Astrocyte (in vitro differentiated cells and primary cell): ENCODE data around the gene CLEC2D. TPM values are rescaled to one million over a fixed set of nuclear protein-coding genes. Genes with fewer than 3 reads are reported as not detected.

ENCODE experiments used
- DNase-seq: peaks from one replicate; pipeline ENCODE4 v3.0.0-alpha.2; 2010; ENCODE audit warnings: low read depth
- FAIRE-seq: peaks from 2 replicates; lab custom pipeline; 2011; peaks lifted over from hg19 to GRCh38; lab: Jason Lieb, UNC
- H2AFZ ChIP-seq: 2 replicates; pipeline ENCODE4 v1.6.0; 2012; ENCODE audit warnings: low read depth, low read length, inconsistent platforms
- H3K27ac ChIP-seq: 2 replicates; pipeline ENCODE4 v1.5.1; 2011; ENCODE audit warnings: low read depth, low read length, inconsistent platforms
- H3K27me3 ChIP-seq: 2 replicates; pipeline ENCODE4 v1.6.0; 2011; ENCODE audit warnings: low read length, inconsistent platforms; ENCODE audit not compliant: insufficient read depth
- H3K36me3 ChIP-seq: 2 replicates; pipeline ENCODE4 v1.5.1; 2011; ENCODE audit warnings: low read length, inconsistent platforms; ENCODE audit not compliant: insufficient read depth
- H3K4me1 ChIP-seq: 2 replicates; pipeline ENCODE4 v1.5.1; 2011; ENCODE audit warnings: low read length, inconsistent platforms; ENCODE audit not compliant: insufficient read depth
- H3K4me2 ChIP-seq: 2 replicates; pipeline ENCODE4 v1.6.0; 2012; ENCODE audit warnings: low read length, inconsistent platforms
- H3K4me3 ChIP-seq: 2 replicates; pipeline ENCODE4 v1.5.1; 2011; ENCODE audit warnings: low read depth, mild to moderate bottlenecking, low read length, inconsistent platforms; ENCODE audit not compliant: insufficient read depth
- H3K79me2 ChIP-seq: 2 replicates; pipeline ENCODE4 v1.6.0; 2012; ENCODE audit warnings: mild to moderate bottlenecking, low read length, inconsistent platforms; ENCODE audit not compliant: insufficient read depth
- H3K9ac ChIP-seq: 2 replicates; pipeline ENCODE4 v1.6.0; 2012; ENCODE audit warnings: mild to moderate bottlenecking, low read length, inconsistent platforms
- H3K9me3 ChIP-seq: 2 replicates; pipeline ENCODE4 v1.5.1; 2012; ENCODE audit warnings: low read depth, mild to moderate bottlenecking, low read length, inconsistent platforms; ENCODE audit not compliant: insufficient read depth
- H4K20me1 ChIP-seq: 2 replicates; pipeline ENCODE4 v1.6.0; 2012; ENCODE audit warnings: low read length, inconsistent platforms; ENCODE audit not compliant: insufficient read depth
- H3K27ac Mint-ChIP-seq: one replicate; pipeline ENCODE4 v1.8.0; 2021; ENCODE audit warnings: mild to moderate bottlenecking, mixed read lengths; ENCODE audit not compliant: unreplicated experiment
- H3K27me3 Mint-ChIP-seq: one replicate; pipeline ENCODE4 v1.8.0; 2021; ENCODE audit warnings: low read depth, mixed read lengths; ENCODE audit not compliant: unreplicated experiment
- H3K36me3 Mint-ChIP-seq: one replicate; pipeline ENCODE4 v1.8.0; 2021; ENCODE audit warnings: low read depth, mixed read lengths; ENCODE audit not compliant: unreplicated experiment
- H3K4me1 Mint-ChIP-seq: one replicate; pipeline ENCODE4 v1.8.0; 2021; ENCODE audit warnings: low read depth, mixed read lengths; ENCODE audit not compliant: unreplicated experiment
- H3K4me3 Mint-ChIP-seq: one replicate; pipeline ENCODE4 v1.8.0; 2021; ENCODE audit warnings: mild to moderate bottlenecking, moderate library complexity, mixed read lengths; ENCODE audit not compliant: unreplicated experiment
- H3K9me3 Mint-ChIP-seq: one replicate; pipeline ENCODE4 v1.8.0; 2021; ENCODE audit warnings: mild to moderate bottlenecking, mixed read lengths; ENCODE audit not compliant: unreplicated experiment
- CTCF ChIP-seq: IDR thresholded peaks from 2 replicates; pipeline ENCODE4 v1.5.1; 2011; ENCODE audit warnings: low read depth, mild to moderate bottlenecking, inconsistent platforms, low read length, moderate library complexity; ENCODE audit not compliant: insufficient read depth
- EZH2 ChIP-seq: IDR thresholded peaks from 2 replicates; pipeline ENCODE4 v1.6.1; 2012; ENCODE audit warnings: mild to moderate bottlenecking, low read length, inconsistent platforms; ENCODE audit not compliant: insufficient read depth
- total RNA-seq: library from RNA; stranded (reverse); gene quantifications from 2 replicates; pipeline ENCODE4 v1.2.1, GENCODE V29; 2021

The CLEC2D gene
- total RNA-seq, 1 donor from 2014 or later, result 4.7 TPM

DNA sequence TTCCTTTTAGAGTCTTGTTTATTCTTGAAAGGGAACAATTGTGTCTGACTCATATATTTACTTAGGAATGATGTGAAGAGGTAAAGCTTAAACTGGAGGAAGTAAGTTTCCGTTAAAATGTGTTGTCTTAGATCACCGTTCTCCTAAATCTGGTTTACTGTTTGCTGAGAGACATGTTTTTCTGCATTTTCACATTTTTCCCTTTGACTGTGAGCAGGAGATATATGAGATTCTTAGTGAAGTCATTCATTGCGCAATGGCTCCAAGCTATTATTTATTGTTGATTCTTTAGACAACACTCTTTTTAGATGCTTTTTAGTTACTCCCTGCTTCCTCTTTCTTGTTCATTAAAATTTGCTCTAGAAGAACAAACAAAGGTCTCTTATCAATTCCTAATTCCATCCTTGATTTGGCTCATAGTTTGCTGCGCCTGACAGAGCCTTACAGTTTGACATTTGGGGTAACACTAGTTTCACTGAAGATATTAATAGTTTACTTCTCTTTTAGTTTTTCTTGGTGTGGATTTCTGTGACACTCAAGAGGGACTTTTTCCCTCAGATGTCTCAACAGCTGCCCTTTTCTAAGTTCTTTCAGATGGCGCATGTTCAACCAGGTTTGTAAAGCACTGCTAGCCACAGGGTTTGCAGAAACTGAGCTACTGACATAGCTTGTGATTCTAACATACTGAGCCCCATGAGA, 52.0 kb downstream of the CLEC2D start:
- no peaks in the 10 kb centered on the region for H3K79me2 ChIP-seq
- H3K9me3 ChIP-seq, result no peaks in the 10 kb centered on the region
- no peaks in the 10 kb centered on the region for H3K27me3 Mint-ChIP-seq
- TF ChIP-seq CTCF (no peak), EZH2 (no peak)
- no peak for DNase-seq
- H3K9me3 Mint-ChIP-seq, result peaks cover 4% of the 10 kb centered on the region
- H3K4me1 Mint-ChIP-seq, result no peaks in the 10 kb centered on the region
- H3K36me3 Mint-ChIP-seq, result no peaks in the 10 kb centered on the region
- H3K27me3 ChIP-seq, result no peaks in the 10 kb centered on the region
- H2AFZ ChIP-seq, result no peak overlapping the region
- H3K4me1 ChIP-seq, result no peaks in the 10 kb centered on the region
- no peak overlapping the region for H3K4me3 Mint-ChIP-seq
- no peak overlapping the region for H3K27ac Mint-ChIP-seq
- no peak overlapping the region for H3K9ac ChIP-seq
- FAIRE-seq, result no peak
- H3K36me3 ChIP-seq, result no peaks in the 10 kb centered on the region
- no peaks in the 10 kb centered on the region for H4K20me1 ChIP-seq
- no peak overlapping the region for H3K27ac ChIP-seq
- no peak overlapping the region for H3K4me2 ChIP-seq
- H3K4me3 ChIP-seq, result no peak overlapping the region

DNA sequence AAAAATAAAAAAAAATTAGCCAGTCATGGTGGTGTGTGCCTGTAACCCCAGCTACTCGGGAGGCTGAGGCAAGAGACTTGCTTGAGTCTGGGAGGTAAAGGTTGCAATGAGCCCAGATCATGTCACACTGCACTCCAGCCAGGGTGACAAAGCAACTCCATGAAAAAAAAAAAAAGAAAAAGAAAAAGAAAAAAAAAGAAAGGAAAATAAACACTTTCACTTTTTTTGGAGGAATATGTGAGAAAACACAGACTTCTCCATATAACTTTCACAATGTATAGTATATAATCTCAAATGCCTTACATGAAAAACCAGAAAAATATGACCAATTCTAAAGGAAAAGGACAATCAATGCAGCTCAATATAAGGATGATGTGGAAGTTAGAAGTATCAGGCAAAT, 54.5 kb downstream of the CLEC2D start:
- Histone ChIP-seq H3K36me3 (no peaks in the 10 kb centered on the region), H3K9me3 (no peaks in the 10 kb centered on the region), H3K4me1 (no peaks in the 10 kb centered on the region), H2AFZ (no peak overlapping the region), H3K9ac (no peak overlapping the region), H3K27me3 (no peaks in the 10 kb centered on the region), H4K20me1 (no peaks in the 10 kb centered on the region), H3K4me2 (no peak overlapping the region), H3K27ac (no peak overlapping the region), H3K79me2 (no peaks in the 10 kb centered on the region), H3K4me3 (no peak overlapping the region)
- FAIRE-seq (no peak), DNase-seq (no peak)
- TF ChIP-seq CTCF, result no peak
- no peak for TF ChIP-seq EZH2
- Mint-ChIP-seq H3K4me1 (no peaks in the 10 kb centered on the region), H3K9me3 (no peaks in the 10 kb centered on the region), H3K27ac (no peak overlapping the region), H3K36me3 (no peaks in the 10 kb centered on the region), H3K4me3 (no peak overlapping the region), H3K27me3 (no peaks in the 10 kb centered on the region)

DNA sequence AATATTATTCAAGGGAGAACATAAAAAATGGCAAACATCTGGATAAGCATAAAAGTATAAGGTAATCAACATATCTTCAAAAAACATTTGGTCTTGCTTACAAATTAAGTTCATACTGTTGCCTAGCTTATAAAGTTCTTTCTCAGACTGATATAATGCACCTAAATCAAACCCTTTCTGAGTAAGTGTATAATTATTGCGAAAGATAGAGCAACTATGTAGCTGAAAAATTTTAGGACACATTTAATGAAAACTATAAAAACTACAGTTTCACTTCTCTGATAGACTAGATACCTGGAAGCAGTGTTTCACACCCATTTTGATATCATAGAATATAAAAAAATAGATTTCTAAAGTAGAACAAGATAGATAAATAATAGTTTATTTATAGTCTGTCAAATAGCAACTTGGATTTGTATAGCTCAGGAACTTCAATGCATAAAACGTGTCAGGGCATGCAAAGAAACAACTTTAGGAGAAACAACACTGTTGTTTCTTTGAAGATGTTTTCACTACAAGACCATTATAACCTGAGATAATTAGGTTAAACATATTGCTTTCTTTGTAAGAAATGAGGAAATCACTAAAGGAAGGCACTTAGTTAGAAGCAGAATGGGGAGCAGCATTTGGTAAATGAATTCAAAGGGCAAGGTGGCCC, 55.8 kb downstream of the CLEC2D start:
- H3K4me1 ChIP-seq, result no peaks in the 10 kb centered on the region
- no peaks in the 10 kb centered on the region for H3K27me3 ChIP-seq
- H3K9ac ChIP-seq, result no peak overlapping the region
- Mint-ChIP-seq H3K36me3 (no peaks in the 10 kb centered on the region), H3K4me3 (no peak overlapping the region), H3K4me1 (no peaks in the 10 kb centered on the region), H3K9me3 (no peaks in the 10 kb centered on the region), H3K27me3 (no peaks in the 10 kb centered on the region), H3K27ac (no peak overlapping the region)
- no peaks in the 10 kb centered on the region for H3K79me2 ChIP-seq
- no peaks in the 10 kb centered on the region for H3K9me3 ChIP-seq
- no peaks in the 10 kb centered on the region for H4K20me1 ChIP-seq
- H3K27ac ChIP-seq, result no peak overlapping the region
- H3K4me2 ChIP-seq, result no peak overlapping the region
- no peak for FAIRE-seq
- no peaks in the 10 kb centered on the region for H3K36me3 ChIP-seq
- DNase-seq, result no peak
- TF ChIP-seq EZH2 (no peak), CTCF (no peak)
- no peak overlapping the region for H3K4me3 ChIP-seq
- H2AFZ ChIP-seq, result no peak overlapping the region
